HEK293 (cell line): ENCODE results near the gene SULF2.

Experiments used
- CTCF ChIA-PET: fragments of 350-600 bp; formaldehyde crosslinking; extraction: SDS; loops from one replicate; lab custom pipeline; 2021; ENCODE audit warnings: antibody characterized with exemption; lab: Yijun Ruan, JAX
- POLR2A ChIA-PET: fragments of 300-600 bp; formaldehyde crosslinking; extraction: SDS; loops from one replicate; lab custom pipeline; 2020; ENCODE audit warnings: antibody characterized with exemption, inconsistent platforms; lab: Yijun Ruan, JAX
- H3K27ac ChIP-seq: fragments of 200-500 bp; sonication (Bioruptor generic); 2 replicates; pipeline ENCODE4 v1.5.1; 2014; ENCODE audit warnings: low read depth, low read length, control low read depth, inconsistent platforms; ENCODE audit errors: extremely low read depth
- H3K36me3 ChIP-seq, 2 experiments: fragments of 200-500 bp in 1 of 2; sonication (Bioruptor generic) in 1 of 2; 1 replicate in 1 of 2; 2 replicates in 1 of 2; pipeline ENCODE4 v1.5.1; 2014 to 2017; ENCODE audit warnings: inconsistent platforms in 2 of 2, low read length in 2 of 2; ENCODE audit not compliant: control insufficient read depth in 2 of 2, insufficient read depth in 1 of 2
- H3K4me1 ChIP-seq: fragments of 200-500 bp; sonication (Bioruptor generic); 2 replicates; pipeline ENCODE4 v1.5.1; 2014; ENCODE audit warnings: mild to moderate bottlenecking, low read length, inconsistent platforms; ENCODE audit not compliant: control insufficient read depth, insufficient read depth
- H3K4me3 ChIP-seq: 2 replicates; pipeline ENCODE4 v1.5.1; 2011; ENCODE audit warnings: low read depth, mild to moderate bottlenecking, control low read depth, low read length, moderate library complexity
- H3K9me3 ChIP-seq: fragments of 200-500 bp; sonication (Bioruptor generic); 2 replicates; pipeline ENCODE4 v1.5.1; 2014; ENCODE audit warnings: low read depth, low read length, inconsistent platforms; ENCODE audit not compliant: control insufficient read depth, insufficient read depth
- AEBP2 ChIP-seq: fragments of 450-650 bp; formaldehyde crosslinking; IDR thresholded peaks from 2 replicates; pipeline ENCODE4 v1.5.1; 2016; ENCODE audit warnings: missing biosample characterization, missing genetic modification characterization, borderline replicate concordance
- BCL11B ChIP-seq: fragments of 450-650 bp; formaldehyde crosslinking; IDR thresholded peaks from 2 replicates; pipeline ENCODE4 v1.5.1; 2016; ENCODE audit warnings: low read depth, missing biosample characterization, missing genetic modification characterization
- EGR2 ChIP-seq: fragments of 450-650 bp; formaldehyde crosslinking; IDR thresholded peaks from 2 replicates; pipeline ENCODE4 v1.5.1; 2016; ENCODE audit warnings: low read depth, missing biosample characterization, missing genetic modification characterization
- HOXA7 ChIP-seq: sonication (generic); formaldehyde crosslinking; IDR thresholded peaks from 2 replicates; pipeline ENCODE4 v1.8.1; 2022; ENCODE audit warnings: missing genetic modification reagents, borderline replicate concordance
- OSR2 ChIP-seq: fragments of 450-650 bp; formaldehyde crosslinking; IDR thresholded peaks from 2 replicates; pipeline ENCODE4 v1.5.1; 2016; ENCODE audit warnings: missing biosample characterization, missing genetic modification characterization
- OVOL3 ChIP-seq: fragments of 450-650 bp; formaldehyde crosslinking; IDR thresholded peaks from 2 replicates; pipeline ENCODE4 v1.5.1; 2016; ENCODE audit warnings: missing biosample characterization, missing genetic modification characterization
- REST ChIP-seq: fragments of 450-650 bp; formaldehyde crosslinking; IDR thresholded peaks from 2 replicates; pipeline ENCODE4 v1.5.1; 2016; ENCODE audit warnings: missing biosample characterization, missing genetic modification characterization
- WT1 ChIP-seq: fragments of 450-650 bp; formaldehyde crosslinking; IDR thresholded peaks from 2 replicates; pipeline ENCODE4 v1.5.1; 2016; ENCODE audit warnings: missing biosample characterization, missing genetic modification characterization
- ZBTB11 ChIP-seq: fragments of 450-650 bp; formaldehyde crosslinking; conservative IDR thresholded peaks from 2 replicates; pipeline ENCODE4 v1.5.1; 2016; ENCODE audit warnings: low read depth, missing biosample characterization, missing genetic modification characterization
- ZBTB21 ChIP-seq: fragments of 450-650 bp; formaldehyde crosslinking; IDR thresholded peaks from 2 replicates; pipeline ENCODE4 v1.5.1; 2017; ENCODE audit warnings: missing biosample characterization, missing genetic modification characterization
- ZFHX2 ChIP-seq: fragments of 450-650 bp; formaldehyde crosslinking; conservative IDR thresholded peaks from 2 replicates; pipeline ENCODE4 v1.5.1; 2016; ENCODE audit warnings: missing biosample characterization, missing genetic modification characterization
- ZNF112 ChIP-seq: fragments of 450-650 bp; formaldehyde crosslinking; IDR thresholded peaks from 2 replicates; pipeline ENCODE4 v1.5.0; 2017; ENCODE audit warnings: missing biosample characterization, missing genetic modification characterization
- ZNF404 ChIP-seq: fragments of 450-650 bp; formaldehyde crosslinking; IDR thresholded peaks from 2 replicates; pipeline ENCODE4 v1.5.1; 2017; ENCODE audit warnings: missing biosample characterization, missing genetic modification characterization
- ZNF433 ChIP-seq: fragments of 450-650 bp; formaldehyde crosslinking; IDR thresholded peaks from 2 replicates; pipeline ENCODE4 v1.5.1; 2016; ENCODE audit warnings: missing biosample characterization, missing genetic modification characterization, low read depth
- ZNF555 ChIP-seq: fragments of 450-650 bp; formaldehyde crosslinking; conservative IDR thresholded peaks from 2 replicates; pipeline ENCODE4 v1.5.1; 2017; ENCODE audit warnings: missing biosample characterization, mild to moderate bottlenecking, missing genetic modification characterization, inconsistent platforms
- ZNF626 ChIP-seq: fragments of 450-650 bp; sonication (Bioruptor Pico); formaldehyde crosslinking; IDR thresholded peaks from 2 replicates; pipeline ENCODE4 v1.5.1; 2018; ENCODE audit warnings: missing biosample characterization, missing genetic modification characterization, inconsistent platforms
- ZNF629 ChIP-seq: fragments of 450-650 bp; formaldehyde crosslinking; IDR thresholded peaks from 2 replicates; pipeline ENCODE4 v1.5.1; 2017; ENCODE audit warnings: missing biosample characterization, missing genetic modification characterization
- ZNF677 ChIP-seq: fragments of 450-650 bp; IDR thresholded peaks from 2 replicates; pipeline ENCODE4 v1.5.0; 2018; ENCODE audit warnings: missing biosample characterization, mild to moderate bottlenecking, missing genetic modification characterization, moderate library complexity
- ZNF776 ChIP-seq: fragments of 450-650 bp; formaldehyde crosslinking; IDR thresholded peaks from 2 replicates; pipeline ENCODE4 v1.5.0; 2017; ENCODE audit warnings: missing biosample characterization, missing genetic modification characterization, borderline replicate concordance
- ZNF843 ChIP-seq: fragments of 450-650 bp; formaldehyde crosslinking; IDR thresholded peaks from 2 replicates; pipeline ENCODE4 v1.5.1; 2016; ENCODE audit warnings: missing biosample characterization, missing genetic modification characterization
- TF ChIP-seq, protein P1 (sequence below): fragments of 450-650 bp; formaldehyde crosslinking; IDR thresholded peaks from 2 replicates; pipeline ENCODE4 v1.5.1; 2016; ENCODE audit warnings: missing biosample characterization, missing genetic modification characterization
- TF ChIP-seq, protein P2 (sequence below): fragments of 450-650 bp; formaldehyde crosslinking; IDR thresholded peaks from 2 replicates; pipeline ENCODE4 v1.5.0; 2017; ENCODE audit warnings: missing biosample characterization, missing genetic modification characterization, borderline replicate concordance

The SULF2 gene

GRCh38 chr20:47676912-47677634 lies 108.2 kb downstream of the SULF2 start:
- TF ChIP-seq ZFHX2 (no peak), ZNF555 (tag by site-specific recombination) (no peak), ZNF843 (tag by site-specific recombination) (no peak)
- TF ChIP-seq, protein P1, sequence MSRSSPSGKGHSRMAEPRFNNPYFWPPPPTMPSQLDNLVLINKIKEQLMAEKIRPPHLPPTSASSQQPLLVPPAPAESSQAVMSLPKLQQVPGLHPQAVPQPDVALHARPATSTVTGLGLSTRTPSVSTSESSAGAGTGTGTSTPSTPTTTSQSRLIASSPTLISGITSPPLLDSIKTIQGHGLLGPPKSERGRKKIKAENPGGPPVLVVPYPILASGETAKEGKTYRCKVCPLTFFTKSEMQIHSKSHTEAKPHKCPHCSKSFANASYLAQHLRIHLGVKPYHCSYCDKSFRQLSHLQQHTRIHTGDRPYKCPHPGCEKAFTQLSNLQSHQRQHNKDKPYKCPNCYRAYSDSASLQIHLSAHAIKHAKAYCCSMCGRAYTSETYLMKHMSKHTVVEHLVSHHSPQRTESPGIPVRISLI = no peak
- ChIA-PET POLR2A (no interaction called here), CTCF (interaction anchor here (0.7 to 3.1 kb wide), 13 partner anchors 13 to 965 kb away, joined by 3 to 37 read pairs (median 4); no protein-coding TSS in a partner anchor)
- H3K4me3 ChIP-seq = no peak overlapping the region
- H3K36me3 ChIP-seq = peaks cover 0 to 51% of the 10 kb centered on the region in 2 experiments; a peak in 2 of 3 replicates
- H3K9me3 ChIP-seq = no peaks in the 10 kb centered on the region
- no peak overlapping the region for H3K27ac ChIP-seq
- H3K4me1 ChIP-seq = no peaks in the 10 kb centered on the region

DNA sequence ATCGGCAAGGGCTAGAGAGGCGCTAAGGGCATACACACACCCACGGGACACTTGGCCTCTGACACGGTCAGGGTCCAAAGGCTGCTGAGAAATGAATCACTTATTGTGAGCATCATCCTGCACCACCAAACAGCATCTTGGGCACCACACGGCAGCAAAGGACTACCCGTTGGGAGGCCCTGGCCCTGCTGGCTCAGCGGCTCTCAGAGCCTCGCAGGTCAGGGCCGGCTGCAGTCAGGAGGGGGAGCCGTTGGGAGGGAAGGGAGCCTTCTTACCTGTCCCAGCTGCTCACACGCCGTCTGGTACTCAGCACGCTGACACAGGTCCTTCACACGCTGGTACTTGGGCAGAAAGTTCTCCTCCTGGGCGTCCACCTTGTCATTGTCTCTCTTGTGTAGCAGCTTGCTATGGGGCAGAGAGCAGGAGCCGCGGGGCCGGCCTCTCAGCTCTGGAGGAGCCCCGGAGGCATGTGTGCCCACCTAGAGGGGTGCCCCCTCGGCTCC lies 109.0 kb downstream of the SULF2 start:
- no peak for TF ChIP-seq ZNF112
- no peak for TF ChIP-seq ZNF776 (tag by site-specific recombination)
- no peak for TF ChIP-seq ZNF677 (tag by site-specific recombination)
- no peak for TF ChIP-seq ZBTB21 (tag by site-specific recombination)
- TF ChIP-seq ZNF629 (tag by site-specific recombination) = no peak
- TF ChIP-seq OSR2 = no peak
- no peak for TF ChIP-seq ZNF404 (tag by site-specific recombination)
- TF ChIP-seq HOXA7 = no peak
- no peak for TF ChIP-seq AEBP2 (tag by site-specific recombination)
- TF ChIP-seq OVOL3 (tag by site-specific recombination) = no peak
- no peak for TF ChIP-seq WT1 (tag by site-specific recombination)
- no peak for TF ChIP-seq BCL11B
- TF ChIP-seq ZNF626 (tag by site-specific recombination) = no peak
- TF ChIP-seq EGR2 (tag by site-specific recombination) = no peak
- TF ChIP-seq, protein P2, sequence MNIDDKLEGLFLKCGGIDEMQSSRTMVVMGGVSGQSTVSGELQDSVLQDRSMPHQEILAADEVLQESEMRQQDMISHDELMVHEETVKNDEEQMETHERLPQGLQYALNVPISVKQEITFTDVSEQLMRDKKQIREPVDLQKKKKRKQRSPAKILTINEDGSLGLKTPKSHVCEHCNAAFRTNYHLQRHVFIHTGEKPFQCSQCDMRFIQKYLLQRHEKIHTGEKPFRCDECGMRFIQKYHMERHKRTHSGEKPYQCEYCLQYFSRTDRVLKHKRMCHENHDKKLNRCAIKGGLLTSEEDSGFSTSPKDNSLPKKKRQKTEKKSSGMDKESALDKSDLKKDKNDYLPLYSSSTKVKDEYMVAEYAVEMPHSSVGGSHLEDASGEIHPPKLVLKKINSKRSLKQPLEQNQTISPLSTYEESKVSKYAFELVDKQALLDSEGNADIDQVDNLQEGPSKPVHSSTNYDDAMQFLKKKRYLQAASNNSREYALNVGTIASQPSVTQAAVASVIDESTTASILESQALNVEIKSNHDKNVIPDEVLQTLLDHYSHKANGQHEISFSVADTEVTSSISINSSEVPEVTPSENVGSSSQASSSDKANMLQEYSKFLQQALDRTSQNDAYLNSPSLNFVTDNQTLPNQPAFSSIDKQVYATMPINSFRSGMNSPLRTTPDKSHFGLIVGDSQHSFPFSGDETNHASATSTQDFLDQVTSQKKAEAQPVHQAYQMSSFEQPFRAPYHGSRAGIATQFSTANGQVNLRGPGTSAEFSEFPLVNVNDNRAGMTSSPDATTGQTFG (tag by site-specific recombination) = no peak
- TF ChIP-seq ZBTB11 = no peak
- TF ChIP-seq ZNF433 (tag by site-specific recombination) = no peak
- TF ChIP-seq REST (tag by site-specific recombination) = no peak
- Histone ChIP-seq H3K4me1 (no peaks in the 10 kb centered on the region), H3K36me3 (peaks cover 0 to 45% of the 10 kb centered on the region in 2 experiments; a peak in 1 of 3 replicates), H3K27ac (no peak overlapping the region), H3K9me3 (no peaks in the 10 kb centered on the region), H3K4me3 (no peak overlapping the region)
- ChIA-PET CTCF (interaction anchor here (0.6 to 3.1 kb wide), 3 partner anchors 12 to 944 kb away, joined by 3 to 37 read pairs (median 3); no protein-coding TSS in a partner anchor), POLR2A (no interaction called here)
